Measurements from ENCODE around the gene SMG6. TPM values are rescaled to one million over a fixed set of nuclear protein-coding genes. Genes with fewer than 3 reads are reported as not detected.

The SMG6 gene
- total RNA-seq, 1 donor from 2014 or later, result 38.1 TPM

- Mint-ChIP-seq H3K9me3 (ENCODE audit: unreplicated experiment) (no peaks in the 10 kb centered on the region), H3K4me1 (ENCODE audit: unreplicated experiment) (peaks cover 18% of the 10 kb centered on the region), H3K36me3 (ENCODE audit: low read depth, unreplicated experiment) (no peaks in the 10 kb centered on the region), H3K27me3 (ENCODE audit: unreplicated experiment) (no peaks in the 10 kb centered on the region), H3K4me3 (ENCODE audit: unreplicated experiment) (no peak overlapping the region), H3K27ac (ENCODE audit: unreplicated experiment) (no peak overlapping the region)
- no peak for DNase-seq (ENCODE audit: low spot score)
- no peak for TF ChIP-seq CTCF (IDR thresholded peaks at IDR 0.05; ENCODE audit: unreplicated experiment)
Measured at GRCh38 chr17:2140683-2141082, 162.9 kb downstream of the SMG6 start.

GRCh38 chr17:2138761-2139160, 164.8 kb downstream of the SMG6 start:
- Mint-ChIP-seq H3K36me3 (ENCODE audit: low read depth, unreplicated experiment) (no peaks in the 10 kb centered on the region), H3K4me3 (ENCODE audit: unreplicated experiment) (no peak overlapping the region), H3K27me3 (ENCODE audit: unreplicated experiment) (no peaks in the 10 kb centered on the region), H3K27ac (ENCODE audit: unreplicated experiment) (no peak overlapping the region), H3K4me1 (ENCODE audit: unreplicated experiment) (peaks cover 18% of the 10 kb centered on the region), H3K9me3 (ENCODE audit: unreplicated experiment) (no peaks in the 10 kb centered on the region)
- no peak for DNase-seq (ENCODE audit: low spot score)
- no peak for TF ChIP-seq CTCF (IDR thresholded peaks at IDR 0.05; ENCODE audit: unreplicated experiment)

GRCh38 chr17:2138318-2138717, 165.3 kb downstream of the SMG6 start:
- DNase-seq (ENCODE audit: low spot score), result no peak
- H3K27me3 Mint-ChIP-seq (ENCODE audit: unreplicated experiment), result no peaks in the 10 kb centered on the region
- H3K36me3 Mint-ChIP-seq (ENCODE audit: low read depth, unreplicated experiment), result no peaks in the 10 kb centered on the region
- no peak overlapping the region for H3K4me3 Mint-ChIP-seq (ENCODE audit: unreplicated experiment)
- peaks cover 18% of the 10 kb centered on the region for H3K4me1 Mint-ChIP-seq (ENCODE audit: unreplicated experiment)
- TF ChIP-seq CTCF (IDR thresholded peaks at IDR 0.05; ENCODE audit: unreplicated experiment), result no peak
- no peak overlapping the region for H3K27ac Mint-ChIP-seq (ENCODE audit: unreplicated experiment)
- no peaks in the 10 kb centered on the region for H3K9me3 Mint-ChIP-seq (ENCODE audit: unreplicated experiment)

GRCh38 chr17:2137342-2138098, 166.1 kb downstream of the SMG6 start:
- H3K4me1 Mint-ChIP-seq (ENCODE audit: unreplicated experiment), result peaks cover 18% of the 10 kb centered on the region
- no peak for DNase-seq (ENCODE audit: low spot score)
- TF ChIP-seq CTCF (IDR thresholded peaks at IDR 0.05; ENCODE audit: unreplicated experiment), result no peak
- no peak overlapping the region for H3K27ac Mint-ChIP-seq (ENCODE audit: unreplicated experiment)
- H3K27me3 Mint-ChIP-seq (ENCODE audit: unreplicated experiment), result no peaks in the 10 kb centered on the region
- H3K36me3 Mint-ChIP-seq (ENCODE audit: low read depth, unreplicated experiment), result no peaks in the 10 kb centered on the region
- no peaks in the 10 kb centered on the region for H3K9me3 Mint-ChIP-seq (ENCODE audit: unreplicated experiment)
- no peak overlapping the region for H3K4me3 Mint-ChIP-seq (ENCODE audit: unreplicated experiment)

GRCh38 chr17:2136241-2136640, 167.3 kb downstream of the SMG6 start:
- no peaks in the 10 kb centered on the region for H3K27me3 Mint-ChIP-seq (ENCODE audit: unreplicated experiment)
- no peaks in the 10 kb centered on the region for H3K36me3 Mint-ChIP-seq (ENCODE audit: low read depth, unreplicated experiment)
- H3K27ac Mint-ChIP-seq (ENCODE audit: unreplicated experiment), result no peak overlapping the region
- no peak for DNase-seq (ENCODE audit: low spot score)
- H3K9me3 Mint-ChIP-seq (ENCODE audit: unreplicated experiment), result no peaks in the 10 kb centered on the region
- TF ChIP-seq CTCF (IDR thresholded peaks at IDR 0.05; ENCODE audit: unreplicated experiment), result no peak
- no peak overlapping the region for H3K4me3 Mint-ChIP-seq (ENCODE audit: unreplicated experiment)
- H3K4me1 Mint-ChIP-seq (ENCODE audit: unreplicated experiment), result peaks cover 18% of the 10 kb centered on the region

Data from endothelial cell (in vitro differentiated cells).